ENCODE measurements around the gene DLGAP1. TPM values are rescaled to one million over a fixed set of nuclear protein-coding genes. Genes with fewer than 3 reads are reported as not detected.
A peak's percentile ranks its signal among the peaks of the same experiment; 100 is the strongest.

DLGAP1 gene
- total and polyA plus RNA-seq, 2 of the 8 experiments (the other 6 are each of a cell fraction or from before 2014, with no cell fraction given) = 11.8 to 16.9 TPM

DNA sequence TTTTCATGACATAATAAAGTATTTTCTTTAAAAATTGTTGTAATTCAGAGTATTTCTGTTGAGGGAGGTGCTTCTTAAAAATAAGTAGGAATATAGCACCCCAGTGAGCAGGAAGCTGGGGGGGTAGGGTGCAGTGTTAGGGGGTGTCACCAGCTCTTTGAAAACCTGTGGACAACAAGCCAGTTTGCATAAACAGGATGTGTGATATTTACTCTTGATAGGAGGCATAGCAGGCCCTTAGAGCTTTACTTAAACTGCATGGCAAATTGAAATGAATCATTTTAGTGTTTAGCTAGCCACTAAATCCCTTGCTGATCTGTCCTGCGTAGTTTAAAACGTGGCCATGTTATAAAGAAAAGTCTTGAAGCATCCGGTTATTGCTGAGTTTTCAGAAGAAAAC is 996.7 kb downstream of the DLGAP1 start:
- H2BK5ac ChIP-seq (ENCODE audit: low read depth, low read length) = no peak overlapping the region
- peak overlapping the region in 1 of 2 experiments; percentile 3; a peak in 1 of 4 replicates for H3K4me2 ChIP-seq (ENCODE audit: insufficient read depth in 1 of 2, low read depth in 2 of 2, low read length in 2 of 2)
- peaks cover 12 to 54% (median 36%) of the 10 kb centered on the region in 4 experiments for H3K36me3 ChIP-seq (ENCODE audit: control insufficient read depth in 2 of 4, insufficient read depth in 4 of 4, low read length in 3 of 4)
- no peaks in the 10 kb centered on the region; the same call in 1 of the 2 replicates for H3K79me1 ChIP-seq (ENCODE audit: low read depth, low read length)
- peak overlapping the region in 1 of 4 experiments; percentile 22; a peak in 1 of 8 replicates for H3K4me3 ChIP-seq (ENCODE audit: extremely low read depth in 1 of 4, insufficient read depth in 2 of 4, low read depth in 3 of 4, low read length in 4 of 4)
- no peak overlapping the region for H3K9ac ChIP-seq (replicated peaks in 1 of 4; ENCODE audit: extremely low read depth in 1 of 4, low read depth in 3 of 4, low read length in 3 of 4)
- H3K56ac ChIP-seq (replicated peaks; ENCODE audit: insufficient read length, low read depth, low read length) = no peak overlapping the region
- peak overlapping the region; percentile 44 for H4K5ac ChIP-seq (ENCODE audit: insufficient read length, low read depth, low read length)
- peaks cover 0 to 8% of the 10 kb centered on the region in 2 experiments for H4K20me1 ChIP-seq (replicated peaks in 1 of 2; ENCODE audit: control insufficient read depth in 1 of 2, insufficient read depth in 2 of 2, low read length in 2 of 2)
- H4K8ac ChIP-seq (ENCODE audit: extremely low read depth, insufficient read depth, low read length) = no peak overlapping the region
- no peak overlapping the region for H2BK15ac ChIP-seq (ENCODE audit: low read length)
- H2AFZ ChIP-seq (ENCODE audit: low read length) = no peak overlapping the region
- 85% methylated on average over 3 of the region's 3 CpGs; no CpG with 5 or more reads in 1 of the 2 experiments for WGBS, 2 experiments (ENCODE audit: extremely low coverage in 1 of 2, insufficient coverage in 1 of 2, insufficient read length in 1 of 2, insufficient replicate concordance in 2 of 2, low coverage in 1 of 2, low lambda C conversion rate in 2 of 2, missing lambda C conversion rate in 1 of 2)
- H3K27ac ChIP-seq (ENCODE audit: low read depth, low read length) = 0 out of 2 replicates have a peak overlapping the region, but pooled peaks have one; percentile 9
- H2BK20ac ChIP-seq (ENCODE audit: low read length) = no peak overlapping the region
- H4K91ac ChIP-seq (replicated peaks; ENCODE audit: insufficient read length, low read length) = no peak overlapping the region
- H3K4ac ChIP-seq (replicated peaks; ENCODE audit: insufficient read length, low read depth, low read length) = no peak overlapping the region
- no peak overlapping the region for H2AK5ac ChIP-seq (ENCODE audit: low read depth, low read length)
- H2BK120ac ChIP-seq (replicated peaks; ENCODE audit: low read depth, low read length) = no peak overlapping the region
- no peak overlapping the region for H2BK12ac ChIP-seq (ENCODE audit: low read depth, low read length)
- 0 out of 2 replicates have a peak, but pooled peaks cover 4% of the 10 kb centered on the region for H3K23me2 ChIP-seq (ENCODE audit: low read depth, low read length)
- H3K14ac ChIP-seq (ENCODE audit: insufficient read length) = no peak overlapping the region
- peaks cover 6 to 63% of the 10 kb centered on the region in 2 experiments for H3K79me2 ChIP-seq (ENCODE audit: control insufficient read depth in 1 of 2, insufficient read depth in 2 of 2, low read length in 2 of 2)
- ChIA-PET POLR2A (ENCODE audit: partially characterized antibody) (interaction anchor here (0.7 to 8.2 kb wide), 10 partner anchors 9 to 208 kb away, joined by 3 to 58 read pairs (median 5); no protein-coding TSS in a partner anchor), CTCF (ENCODE audit: partially characterized antibody) (interaction anchor here (0.8 to 6.7 kb wide), 11 partner anchors 9 to 208 kb away, joined by 3 to 56 read pairs (median 6); no protein-coding TSS in a partner anchor)
- H3K18ac ChIP-seq (ENCODE audit: extremely low read depth, low read length) = no peak overlapping the region
- H3K23ac ChIP-seq (ENCODE audit: insufficient read length) = no peak overlapping the region
- no peak for TF ChIP-seq KDM4A (IDR thresholded peaks at IDR 0.05; ENCODE audit: low read depth, low read length, severe bottlenecking)
- TF ChIP-seq BRCA1 (IDR thresholded peaks at IDR 0.05; ENCODE audit: low read depth, low read length) = no peak
- no peak for TF ChIP-seq EGR1 (IDR thresholded peaks at IDR 0.05; ENCODE audit: borderline replicate concordance, low read depth, low read length)
- TF ChIP-seq NRF1 (IDR thresholded peaks at IDR 0.05; ENCODE audit: low read depth, low read length) = no peak
- no peaks in the 10 kb centered on the region for H3K9me3 ChIP-seq (ENCODE audit: insufficient read depth in 2 of 2, low read depth in 1 of 2, low read length in 1 of 2)
- DNase-seq (ENCODE audit: low read depth in 1 of 2, low spot score in 2 of 2) (no peak), FAIRE-seq (no peak)
- H3K4me1 ChIP-seq (replicated peaks in 1 of 4; ENCODE audit: control insufficient read depth in 3 of 4, insufficient read depth in 4 of 4, low read length in 3 of 4) = peaks cover 11 to 26% (median 24%) of the 10 kb centered on the region in 4 experiments; a peak in 6 of 7 replicates
- H3K27me3 ChIP-seq (replicated peaks in 1 of 4; ENCODE audit: control insufficient read depth in 3 of 4, extremely low read depth in 1 of 4, insufficient read depth in 3 of 4, low read length in 3 of 4) = no peaks in the 10 kb centered on the region
